ENCODE results near the gene CRYBG1.

CRYBG1 gene

GRCh38 chr6:106495014-106495413 lies 134.5 kb downstream of the CRYBG1 start:
- no peak overlapping the region for H3K4me3 ChIP-seq (ENCODE audit: low read depth, low read length)

GRCh38 chr6:106496823-106497222 lies 136.3 kb downstream of the CRYBG1 start:
- TF ChIP-seq, protein P1, sequence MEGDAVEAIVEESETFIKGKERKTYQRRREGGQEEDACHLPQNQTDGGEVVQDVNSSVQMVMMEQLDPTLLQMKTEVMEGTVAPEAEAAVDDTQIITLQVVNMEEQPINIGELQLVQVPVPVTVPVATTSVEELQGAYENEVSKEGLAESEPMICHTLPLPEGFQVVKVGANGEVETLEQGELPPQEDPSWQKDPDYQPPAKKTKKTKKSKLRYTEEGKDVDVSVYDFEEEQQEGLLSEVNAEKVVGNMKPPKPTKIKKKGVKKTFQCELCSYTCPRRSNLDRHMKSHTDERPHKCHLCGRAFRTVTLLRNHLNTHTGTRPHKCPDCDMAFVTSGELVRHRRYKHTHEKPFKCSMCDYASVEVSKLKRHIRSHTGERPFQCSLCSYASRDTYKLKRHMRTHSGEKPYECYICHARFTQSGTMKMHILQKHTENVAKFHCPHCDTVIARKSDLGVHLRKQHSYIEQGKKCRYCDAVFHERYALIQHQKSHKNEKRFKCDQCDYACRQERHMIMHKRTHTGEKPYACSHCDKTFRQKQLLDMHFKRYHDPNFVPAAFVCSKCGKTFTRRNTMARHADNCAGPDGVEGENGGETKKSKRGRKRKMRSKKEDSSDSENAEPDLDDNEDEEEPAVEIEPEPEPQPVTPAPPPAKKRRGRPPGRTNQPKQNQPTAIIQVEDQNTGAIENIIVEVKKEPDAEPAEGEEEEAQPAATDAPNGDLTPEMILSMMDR (IDR thresholded peaks at IDR 0.05; ENCODE audit: borderline replicate concordance, insufficient read depth, low read depth, low read length): no peak
- no peak overlapping the region for H3K4me3 ChIP-seq (ENCODE audit: low read depth, low read length)

More at GRCh38 chr6:106495014-106495413, 134.5 kb downstream of the CRYBG1 start:
- TF ChIP-seq, protein P1 (IDR thresholded peaks at IDR 0.05; ENCODE audit: borderline replicate concordance, insufficient read depth, low read depth, low read length): no peak

GRCh38 chr6:106501960-106502371 lies 141.4 kb downstream of the CRYBG1 start:
- H3K4me3 ChIP-seq (ENCODE audit: low read depth, low read length): no peak overlapping the region
- TF ChIP-seq, protein P1 (IDR thresholded peaks at IDR 0.05; ENCODE audit: borderline replicate concordance, insufficient read depth, low read depth, low read length): no peak

GRCh38 chr6:106502559-106502958 lies 142.0 kb downstream of the CRYBG1 start:
- H3K4me3 ChIP-seq (ENCODE audit: low read depth, low read length): no peak overlapping the region
- TF ChIP-seq, protein P1 (IDR thresholded peaks at IDR 0.05; ENCODE audit: borderline replicate concordance, insufficient read depth, low read depth, low read length): no peak

GRCh38 chr6:106508277-106508676 lies 147.8 kb downstream of the CRYBG1 start:
- H3K4me3 ChIP-seq (ENCODE audit: low read depth, low read length): no peak overlapping the region
- TF ChIP-seq, protein P1 (IDR thresholded peaks at IDR 0.05; ENCODE audit: borderline replicate concordance, insufficient read depth, low read depth, low read length): no peak

DNA sequence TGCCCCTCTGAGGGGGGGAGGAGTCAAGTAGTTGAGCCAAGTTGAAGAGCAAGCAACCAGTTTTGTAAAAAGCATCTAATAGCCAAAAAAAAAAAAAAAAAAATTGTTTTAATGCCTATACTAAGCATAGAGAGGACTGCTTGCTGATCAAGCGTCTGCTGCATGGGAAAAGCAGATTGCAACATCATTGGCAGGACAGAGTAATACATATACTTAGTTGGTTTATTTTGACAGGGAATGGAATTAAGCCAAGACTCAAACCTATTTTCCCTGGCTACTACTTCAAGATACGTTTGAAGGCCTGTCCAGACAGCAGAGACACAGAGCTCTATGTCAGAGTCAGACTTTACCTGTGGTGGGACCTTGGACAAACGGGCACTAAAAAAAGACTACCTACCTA lies 148.3 kb downstream of the CRYBG1 start:
- TF ChIP-seq, protein P1 (IDR thresholded peaks at IDR 0.05; ENCODE audit: borderline replicate concordance, insufficient read depth, low read depth, low read length): no peak
- H3K4me3 ChIP-seq (ENCODE audit: low read depth, low read length): no peak overlapping the region

- H3K4me3 ChIP-seq (ENCODE audit: low read depth, low read length): peak overlapping the region; percentile 60
- TF ChIP-seq, protein P1 (IDR thresholded peaks at IDR 0.05; ENCODE audit: borderline replicate concordance, insufficient read depth, low read depth, low read length): peak; percentile 45; the same call in 1 of the 2 replicates
These were observed 149.0 kb downstream of the CRYBG1 start for GRCh38 chr6:106509420-106510089.
